GM19324 (cell line): ENCODE measurements around the gene KANSL3.
"Not testable (repeated sequence)": the region's sequence is repeated elsewhere in the genome, so short reads cannot be mapped to it uniquely, and the experiment has no call there.

Experiments
- ATAC-seq: cut with Tn5 transposase; IDR thresholded peaks from one replicate; pipeline ENCODE4 v1.9.1; 2021; ENCODE audit warnings: mild to moderate bottlenecking, moderate library complexity; ENCODE audit not compliant: unreplicated experiment, low FRiP score

Gene KANSL3

DNA sequence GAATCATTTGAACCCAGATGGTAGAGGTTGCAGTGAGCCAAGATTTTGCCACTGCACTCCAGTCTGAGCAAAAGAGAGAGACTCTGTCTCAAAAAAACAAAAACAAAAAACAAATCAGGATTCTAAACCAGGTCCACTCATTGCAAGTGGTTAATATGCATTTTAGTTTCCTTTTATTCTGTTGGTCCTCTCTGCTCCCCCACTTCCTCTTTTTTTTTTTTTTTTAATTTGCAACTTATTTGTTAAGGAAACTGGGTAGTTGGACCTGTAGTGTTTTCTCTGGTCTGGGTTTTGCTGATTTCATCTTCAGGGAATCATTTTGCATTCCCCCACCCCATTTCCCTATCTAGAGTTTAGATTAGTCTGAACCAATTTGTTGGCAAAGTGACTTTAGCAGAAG, 18.4 kb upstream of the KANSL3 start:
- no peak for ATAC-seq

DNA sequence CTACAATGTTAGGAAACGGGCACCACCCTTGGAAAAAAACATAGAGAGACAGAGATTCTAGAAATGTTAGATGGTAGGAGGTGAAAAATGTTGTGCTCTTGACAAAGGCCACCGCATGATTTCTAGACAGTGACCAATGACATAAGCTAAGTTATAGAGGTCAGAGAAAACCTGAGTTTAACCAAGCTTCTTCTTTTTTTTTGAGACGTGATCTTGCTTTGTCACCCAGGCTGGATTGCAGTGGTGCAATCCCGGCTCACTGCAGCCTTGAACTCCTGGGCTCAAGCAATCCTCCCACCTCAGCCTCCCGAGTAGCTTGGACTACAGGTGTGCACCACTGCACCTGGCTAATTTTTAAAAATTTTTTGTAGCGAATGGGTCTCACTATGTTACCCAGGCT, 17.4 kb upstream of the KANSL3 start:
- ATAC-seq: no peak

DNA sequence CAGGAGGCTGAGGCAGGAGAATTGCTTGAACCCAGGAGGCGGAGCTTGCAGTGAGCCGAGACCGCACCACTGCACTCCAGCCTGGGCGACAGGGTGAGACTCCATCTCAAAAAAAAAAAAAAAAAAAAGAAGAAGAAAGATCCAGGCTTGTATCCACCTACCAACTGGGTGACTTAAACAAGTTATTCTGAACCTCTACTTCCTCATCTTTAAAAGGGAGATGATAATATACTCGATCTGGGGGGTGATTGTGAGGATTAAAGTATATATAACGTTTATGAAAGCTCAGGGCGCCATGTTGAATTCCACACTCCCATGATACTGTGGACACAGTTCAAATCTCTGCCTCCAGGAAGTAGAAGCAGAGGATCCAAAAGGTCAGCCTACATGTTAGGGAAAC, 16.7 kb upstream of the KANSL3 start:
- not testable (repeated sequence) for ATAC-seq

DNA sequence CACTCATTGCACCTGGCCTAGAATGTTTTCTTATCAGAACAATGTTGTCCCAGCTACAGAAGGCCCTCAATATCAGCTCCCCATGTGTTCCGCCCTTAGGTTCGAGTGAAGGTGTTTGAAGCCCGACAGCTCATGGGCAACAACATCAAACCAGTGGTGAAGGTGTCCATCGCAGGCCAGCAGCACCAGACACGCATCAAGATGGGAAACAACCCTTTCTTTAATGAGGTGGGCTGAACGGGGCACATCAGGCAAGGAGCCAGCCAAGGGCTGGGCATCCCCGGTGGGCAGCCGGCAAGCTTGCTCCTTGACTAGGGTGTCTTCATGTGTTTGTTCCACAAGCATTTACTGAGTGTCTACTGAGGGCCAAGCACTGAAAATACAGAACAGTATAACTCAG, 13.7 kb upstream of the KANSL3 start:
- ATAC-seq: no peak

DNA sequence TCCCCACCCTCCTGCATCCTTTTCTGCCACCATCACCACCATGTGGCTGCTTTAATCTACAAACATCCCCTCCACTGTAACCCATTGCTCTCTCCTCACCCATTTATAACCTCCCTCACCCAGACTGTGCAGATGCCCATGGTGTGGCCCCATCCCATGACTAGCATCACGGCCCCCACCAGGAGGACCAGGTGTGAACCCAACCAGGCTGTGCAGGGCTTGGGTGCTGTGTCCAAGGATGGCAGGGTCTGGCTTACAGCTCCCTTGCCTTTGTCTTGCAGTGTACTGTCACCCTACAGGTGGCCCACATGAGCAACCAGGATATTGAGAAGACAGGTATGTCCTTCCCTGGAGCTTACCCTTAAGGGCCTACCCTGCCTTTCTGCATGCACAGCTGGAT, 11.2 kb upstream of the KANSL3 start:
- ATAC-seq: no peak

DNA sequence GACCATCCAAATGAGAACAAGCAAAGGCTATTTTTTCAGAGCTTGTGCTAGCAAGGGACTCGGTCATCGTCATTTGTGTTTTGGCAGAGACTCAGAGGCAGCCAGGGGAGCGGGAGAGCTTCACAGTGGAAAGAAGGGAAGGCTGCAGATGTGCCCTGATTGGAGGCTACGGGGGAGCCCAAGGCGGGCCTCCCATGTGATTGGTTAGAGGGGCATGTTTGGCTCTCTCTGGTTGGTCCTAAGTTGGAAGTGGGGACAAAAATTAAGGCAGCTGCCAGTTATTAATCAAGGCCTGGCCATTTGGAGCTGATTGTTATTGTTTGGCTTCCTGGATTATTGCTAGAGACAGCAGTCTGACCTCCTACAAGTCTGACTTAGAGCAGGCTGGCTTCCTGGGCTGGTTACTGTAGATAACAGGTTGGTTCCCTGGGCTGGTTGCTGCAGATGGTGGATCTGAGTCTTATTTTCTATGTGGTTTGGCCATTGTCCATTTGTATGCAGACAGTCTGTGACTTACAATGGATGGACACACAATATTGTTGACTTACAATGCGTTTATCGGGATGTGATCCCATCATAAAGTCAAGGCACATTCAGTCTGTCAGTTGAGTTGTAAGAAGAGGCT, 10.3 kb upstream of the KANSL3 start:
- no peak for ATAC-seq

DNA sequence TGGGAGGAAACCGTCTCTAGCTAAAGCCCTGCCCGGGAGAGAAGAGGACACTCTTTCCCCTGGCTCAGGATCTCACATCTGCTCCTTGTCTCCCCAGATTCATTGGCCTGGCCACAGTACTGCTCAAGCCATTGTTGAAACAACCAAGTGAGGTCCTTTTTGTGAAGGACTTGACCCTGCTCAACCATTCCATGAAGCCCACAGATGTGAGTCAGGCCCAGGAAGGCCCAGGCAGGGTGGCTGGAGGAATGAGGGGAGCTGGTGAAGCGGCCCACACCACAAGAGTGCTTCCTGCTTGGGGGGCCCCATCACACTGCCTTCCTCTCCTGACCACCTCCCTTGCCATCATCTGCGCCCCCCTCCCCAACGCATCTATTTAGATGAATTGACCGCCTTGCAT, 9.6 kb upstream of the KANSL3 start:
- ATAC-seq: no peak

DNA sequence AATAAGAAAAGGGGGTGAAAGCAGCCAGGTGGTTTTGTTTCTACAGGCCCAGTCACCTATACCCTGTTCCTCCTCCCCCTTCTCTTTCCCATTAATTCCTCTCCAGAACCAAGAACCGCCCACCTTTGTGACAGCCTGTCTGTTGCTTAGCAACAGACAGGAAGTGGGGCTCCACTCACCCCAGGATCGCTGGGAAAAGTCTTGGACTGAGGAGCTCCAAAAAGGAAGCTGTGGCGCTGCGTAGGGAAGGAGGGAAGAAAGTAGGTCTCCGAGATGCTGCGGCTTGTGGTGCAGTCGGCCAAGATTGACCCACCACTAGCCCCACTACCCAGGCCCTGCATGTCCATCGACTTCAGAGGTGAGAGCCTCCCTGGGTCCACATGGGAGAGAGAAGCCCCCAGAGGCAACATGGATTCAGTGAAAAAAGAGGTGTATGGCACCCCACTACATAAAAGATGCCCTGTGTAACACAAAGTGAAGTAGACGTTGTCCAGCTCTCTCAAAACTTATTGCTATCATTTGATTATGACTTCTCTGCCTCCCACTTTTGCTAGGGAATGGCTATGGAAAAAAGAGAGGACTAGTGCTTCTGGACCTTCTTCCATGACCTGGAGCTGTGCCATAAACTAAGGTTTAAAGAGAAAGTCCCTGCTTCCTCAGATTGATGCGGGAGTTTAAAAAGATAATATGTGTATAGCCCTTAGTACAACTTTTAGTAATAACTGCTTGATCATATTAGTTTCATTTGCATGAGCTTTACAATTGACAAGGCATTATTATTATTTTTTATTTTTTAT, 4.7 kb upstream of the KANSL3 start, which contains the start of gene FER1L5:
Gene FER1L5, plus strand, starts transcription at position 201 of the 797 bp plus-strand sequence. Its CDS starts 73 bp downstream, at position 274.
- ATAC-seq: no peak

DNA sequence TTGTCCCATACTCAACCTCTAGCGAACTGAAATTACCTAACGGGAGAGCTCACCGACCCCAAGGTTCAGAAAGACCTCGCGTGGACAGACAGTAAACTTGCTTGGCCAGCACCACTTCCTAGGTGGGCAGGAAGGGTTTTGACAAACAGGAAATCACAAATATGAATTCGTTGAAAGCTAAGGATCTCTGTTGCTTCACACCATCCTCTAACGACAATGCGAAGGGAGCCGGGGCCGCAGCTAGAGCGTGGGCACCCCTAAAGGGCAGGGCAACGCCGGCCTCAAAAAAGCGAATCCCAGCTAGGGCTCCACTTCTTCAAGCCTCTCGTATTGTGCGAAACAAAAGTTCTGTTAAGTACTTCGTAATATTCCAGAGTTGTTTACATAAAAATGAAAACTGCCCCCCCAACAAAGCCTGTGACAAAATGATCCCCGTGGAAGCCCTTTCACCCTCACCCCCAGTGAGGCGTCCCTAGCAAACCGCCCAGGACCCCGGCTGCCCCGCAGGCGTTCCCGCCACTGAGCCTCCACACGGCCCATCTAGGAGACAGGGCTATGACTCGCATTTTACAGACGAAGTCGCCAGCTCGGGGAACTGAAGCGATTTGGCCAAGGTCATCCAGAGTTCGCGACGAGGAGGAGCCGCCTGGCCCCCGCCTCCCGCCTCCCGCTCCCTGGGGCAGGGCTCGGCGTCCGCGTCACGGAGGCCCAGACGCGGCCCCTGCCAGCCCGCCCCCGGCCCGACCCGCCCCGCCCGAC, 548 bp downstream of the KANSL3 start:
- ATAC-seq: peak; percentile 70

DNA sequence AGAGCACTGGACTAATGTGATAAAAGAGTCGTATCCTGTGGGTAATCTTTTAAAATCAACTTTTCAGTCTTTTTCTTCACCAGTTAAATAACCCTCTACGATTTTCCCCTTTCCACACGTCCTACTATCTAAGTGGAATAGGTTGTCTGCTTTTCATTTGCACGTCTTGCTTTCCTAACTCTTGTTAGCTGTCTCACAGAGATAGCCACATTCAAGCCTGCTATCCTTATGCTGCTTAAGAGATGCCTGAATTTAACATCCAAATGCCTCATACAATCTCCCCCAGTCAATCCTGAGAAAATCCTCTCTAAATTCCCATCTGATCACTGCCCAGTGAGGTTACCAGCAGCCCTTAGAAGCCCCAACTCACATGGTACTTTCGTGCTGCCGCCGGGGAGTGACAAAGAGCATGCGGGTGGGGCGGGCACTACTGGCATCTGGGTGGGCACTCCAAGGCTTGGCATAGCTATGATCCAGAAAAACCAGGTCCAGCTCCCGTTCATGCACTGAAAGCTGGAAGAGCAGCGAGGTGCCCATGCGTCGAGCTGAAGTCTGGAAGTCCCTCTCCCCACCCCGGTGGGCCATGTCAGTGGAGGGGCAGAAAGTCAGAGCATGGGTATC, 1.5 kb downstream of the KANSL3 start:
- no peak for ATAC-seq

DNA sequence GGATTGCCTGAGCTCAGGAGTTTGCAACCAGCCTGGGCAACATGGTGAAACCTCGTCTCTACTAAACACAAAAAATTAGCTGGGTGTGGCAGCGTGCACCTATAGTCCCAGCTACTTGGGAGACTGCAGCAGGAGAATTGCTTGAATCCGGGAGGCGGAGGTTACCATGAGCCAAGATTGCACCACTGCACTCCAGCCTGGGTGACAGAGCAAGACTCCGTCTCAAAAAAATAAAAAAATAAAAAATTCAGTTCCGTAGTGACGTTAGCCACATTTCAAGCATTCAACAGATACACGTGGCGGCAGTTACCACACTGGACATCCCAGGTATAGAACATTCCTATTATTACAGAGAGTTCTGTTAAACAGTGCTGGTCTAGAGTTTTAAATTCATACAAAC, 4.5 kb downstream of the KANSL3 start:
- no peak for ATAC-seq

DNA sequence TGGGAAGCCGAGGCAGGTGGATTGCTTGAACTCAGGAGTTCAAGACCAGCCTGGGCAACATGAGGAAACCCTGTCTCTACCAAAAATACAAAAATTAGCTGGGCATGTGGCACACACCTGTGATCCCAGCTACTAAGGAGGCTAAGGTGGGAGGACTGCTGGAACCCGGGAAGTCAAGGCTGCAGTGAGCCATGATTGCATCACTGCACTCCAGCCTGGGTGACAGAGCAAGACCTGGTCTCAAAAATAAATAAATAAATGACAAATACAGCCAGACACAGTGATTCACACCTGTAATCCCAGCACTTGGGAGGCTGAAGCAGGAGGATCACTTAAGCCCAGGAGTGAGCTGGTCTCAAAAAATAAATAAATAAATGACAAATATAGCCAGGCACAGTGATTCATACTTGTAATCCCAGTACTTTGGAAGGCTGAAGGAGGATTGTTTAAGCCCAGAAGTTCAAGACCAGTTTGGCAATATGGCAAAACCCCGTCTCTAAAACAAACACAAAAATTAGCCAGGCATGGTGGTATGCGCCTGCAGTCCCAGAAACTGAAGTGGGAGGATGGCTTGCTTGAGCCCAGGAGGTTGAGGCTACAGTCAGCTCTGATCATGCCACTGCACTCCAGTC, 6.2 kb downstream of the KANSL3 start:
- no peak for ATAC-seq

DNA sequence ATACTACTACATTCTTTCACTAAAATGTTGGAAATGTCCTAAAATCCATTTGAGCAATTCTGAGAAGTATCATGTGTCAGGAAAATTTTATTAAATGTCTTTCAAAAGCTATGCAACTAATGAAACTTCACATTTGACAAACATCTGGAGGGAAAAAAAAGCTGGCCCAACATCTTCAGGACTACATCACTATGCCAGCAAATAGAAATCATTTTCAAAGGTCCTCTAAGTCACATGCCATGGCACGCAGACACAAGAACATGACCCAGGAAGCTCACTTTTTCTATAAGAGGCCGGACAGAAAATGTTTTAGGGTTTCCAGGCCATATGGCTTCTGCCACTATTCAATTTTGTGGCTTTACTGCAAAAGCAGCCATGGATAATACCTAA, 11.6 kb downstream of the KANSL3 start:
- ATAC-seq: no peak

DNA sequence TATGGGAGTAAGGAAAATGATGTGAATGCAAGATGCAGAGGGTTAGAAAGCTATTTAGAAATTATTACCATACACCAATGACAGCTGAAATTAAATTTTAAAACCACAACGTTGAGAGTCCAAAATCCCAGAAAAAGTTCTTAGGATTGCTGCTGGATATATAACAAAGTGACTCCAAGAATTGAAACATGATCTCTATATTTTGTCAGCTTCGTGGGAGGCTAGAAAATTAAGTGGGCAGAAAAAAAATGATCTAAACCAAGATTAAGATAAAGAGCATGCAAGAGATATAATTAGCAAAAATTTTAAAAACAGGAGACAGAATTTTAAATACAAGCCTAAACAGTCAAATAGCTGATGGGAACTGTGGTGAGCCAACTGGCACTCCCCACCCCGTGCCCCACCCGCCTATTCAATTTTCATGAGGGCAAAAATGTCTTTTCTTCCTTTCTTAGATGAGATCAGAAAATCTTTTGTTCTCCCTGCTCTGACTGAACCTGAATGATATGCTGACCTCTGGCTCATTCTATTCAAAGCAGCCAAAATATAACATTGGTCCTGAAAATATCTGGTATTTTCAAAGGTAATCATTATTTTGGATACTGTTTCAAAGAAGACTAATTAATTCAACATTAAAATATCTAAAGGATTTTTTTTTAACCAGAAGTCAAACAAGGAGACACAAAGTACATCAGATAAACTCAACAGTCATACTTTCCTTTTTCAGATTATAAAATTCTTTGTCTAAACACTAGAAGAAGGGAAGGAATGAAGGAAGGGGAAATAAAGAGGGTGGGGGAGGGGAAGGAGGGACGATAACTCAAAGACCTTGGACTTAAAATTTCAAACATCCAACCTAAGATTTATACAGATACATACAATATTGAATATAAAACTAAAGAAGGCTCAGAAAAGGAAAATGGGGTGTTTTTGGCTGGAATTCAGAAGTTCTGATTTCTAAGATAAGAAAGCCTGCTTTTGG, 12.2 kb downstream of the KANSL3 start:
- ATAC-seq: no peak

DNA sequence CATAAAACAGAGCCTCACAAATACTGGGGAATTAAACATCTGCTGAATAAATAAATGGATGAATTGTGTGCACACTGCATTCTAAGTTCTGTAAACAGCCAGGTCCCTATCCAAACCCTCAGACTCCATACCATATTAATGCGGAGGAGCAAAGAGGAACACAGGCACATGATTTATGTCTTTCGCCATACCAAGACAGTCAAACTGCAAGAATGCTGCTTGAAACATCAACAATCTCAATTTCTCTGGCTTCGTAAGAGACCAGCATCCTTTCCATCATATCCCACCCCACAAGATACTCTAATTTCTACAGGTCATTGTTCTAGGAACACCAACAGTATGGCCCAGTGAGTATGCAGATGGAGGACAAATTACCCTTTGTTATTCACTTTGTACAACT, 15.0 kb downstream of the KANSL3 start:
- ATAC-seq: no peak

DNA sequence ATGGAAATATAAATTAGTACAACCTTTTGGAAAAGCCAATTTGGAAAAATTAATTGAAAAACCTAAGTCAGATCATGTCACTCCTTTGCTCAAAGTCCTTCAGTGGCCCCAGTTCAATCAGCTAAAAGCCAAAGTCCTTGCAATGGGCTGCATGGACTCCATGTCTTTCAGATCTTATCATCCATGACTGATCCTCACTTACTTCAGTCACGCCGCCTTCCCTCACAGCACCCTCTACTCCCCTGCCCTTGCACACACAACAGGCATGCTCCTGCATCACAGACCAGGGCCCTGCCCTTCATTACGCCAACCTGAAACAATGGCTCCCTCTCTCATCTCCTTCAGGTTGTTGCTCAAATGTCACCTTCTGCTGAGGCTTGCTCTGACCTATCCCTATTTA, 15.6 kb downstream of the KANSL3 start:
- no peak for ATAC-seq

DNA sequence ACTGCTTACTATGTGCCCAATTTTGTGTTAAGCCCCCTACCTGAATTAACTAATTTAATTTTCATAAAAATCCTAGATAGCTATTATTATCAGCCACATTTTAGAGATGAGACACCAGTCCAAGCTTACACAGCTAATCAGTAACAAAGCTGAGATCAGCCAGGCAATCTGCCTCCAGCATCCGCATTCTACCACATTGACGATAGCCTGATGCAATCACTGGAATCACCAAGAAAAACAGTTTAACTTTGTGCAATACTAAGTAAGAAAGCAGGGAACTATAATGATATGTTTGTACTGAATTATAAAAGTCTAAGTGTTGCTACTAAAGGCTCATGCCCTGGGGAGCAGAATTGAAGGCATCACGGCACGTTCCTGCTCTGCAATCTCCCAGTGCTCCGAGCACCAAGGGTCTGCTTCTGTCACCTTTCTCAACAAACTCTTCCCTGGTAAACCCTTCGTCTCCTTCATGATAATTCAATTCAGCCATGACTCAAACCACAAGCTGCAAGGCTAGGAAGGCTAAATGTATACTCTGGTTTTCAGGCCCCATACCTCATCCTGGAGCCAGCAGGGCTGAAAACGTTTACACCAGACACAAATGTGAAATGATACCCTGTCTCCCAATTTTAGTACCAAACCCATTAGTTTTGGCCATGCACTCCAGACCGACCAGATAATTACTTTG, 19.4 kb downstream of the KANSL3 start:
- no peak for ATAC-seq

DNA sequence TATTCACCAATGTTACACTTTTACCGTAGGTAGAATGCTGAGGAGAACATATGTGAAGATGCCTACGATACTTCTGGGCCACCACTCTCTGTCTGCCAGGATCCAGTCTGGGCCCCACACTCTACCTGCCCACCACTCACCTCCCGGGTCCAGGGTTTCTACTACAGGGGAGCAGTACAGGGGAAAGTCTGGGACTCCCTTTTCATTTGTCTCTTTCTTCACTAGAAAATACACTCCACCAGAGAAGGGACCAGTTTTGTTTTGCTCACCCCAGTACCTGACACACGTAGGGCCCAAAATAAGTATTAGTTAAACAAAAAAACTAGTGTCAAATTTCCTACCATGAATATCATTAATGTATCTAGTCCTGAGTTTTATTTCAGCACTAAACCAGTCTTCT, 21.1 kb downstream of the KANSL3 start:
- no peak for ATAC-seq

DNA sequence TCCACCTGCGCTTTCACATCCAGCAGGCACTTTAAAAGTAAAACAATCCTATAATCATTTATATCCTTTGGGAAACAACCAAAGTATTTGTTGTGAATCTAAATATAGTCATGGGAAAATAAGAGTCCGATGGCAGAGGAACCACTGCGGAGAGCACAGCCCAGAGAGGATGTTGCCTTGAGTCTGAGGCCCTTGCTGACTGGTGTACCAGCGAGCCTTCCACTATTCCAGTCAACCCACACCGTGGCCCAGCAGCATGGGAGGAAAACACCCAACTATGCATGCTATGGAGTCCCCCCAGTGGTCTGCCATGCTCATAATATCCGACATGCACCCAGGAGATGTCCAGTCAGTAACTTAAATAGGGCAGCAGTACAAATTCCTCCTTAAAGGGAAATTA, 21.6 kb downstream of the KANSL3 start:
- no peak for ATAC-seq
